Erythroblast (primary cell): ENCODE results near the gene WDR64.

ENCODE experiments used
- GATA1 ChIP-seq: IDR thresholded peaks from 2 replicates; pipeline ENCODE4 v1.6.1; 2011; ENCODE audit warnings: low read depth, mild to moderate bottlenecking, control low read depth, low read length, moderate library complexity
- POLR2A ChIP-seq: IDR thresholded peaks from 2 replicates; pipeline ENCODE4 v1.6.1; 2011; ENCODE audit warnings: mild to moderate bottlenecking, low read length

DNA sequence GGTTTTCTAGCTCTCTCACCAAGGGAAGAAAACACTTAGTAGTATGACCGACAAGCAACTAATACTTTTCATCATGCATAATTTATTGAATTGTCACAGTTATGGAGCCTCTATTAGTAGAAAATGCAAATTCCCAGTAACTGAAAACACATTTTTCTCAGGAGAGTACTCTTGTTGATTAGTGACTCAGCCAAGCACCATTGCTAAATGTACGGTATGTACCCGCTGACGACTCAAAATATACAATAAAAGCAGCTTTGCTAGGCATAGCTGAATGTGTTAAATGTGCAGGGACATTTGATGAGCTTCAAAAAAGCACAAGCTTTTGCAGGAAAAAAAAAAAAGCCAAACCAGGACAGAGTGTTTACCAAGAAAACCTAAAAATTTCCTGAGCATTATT lies 63.9 kb downstream of the WDR64 start:
- TF ChIP-seq POLR2A (no peak), GATA1 (no peak)
